Measurements from ENCODE around the gene CEP72. TPM values are rescaled to one million over a fixed set of nuclear protein-coding genes. Genes with fewer than 3 reads are reported as not detected.
"Not testable (repeated sequence)": the region's sequence is repeated elsewhere in the genome, so short reads cannot be mapped to it uniquely, and the experiment has no call there.

The CEP72 gene
- total and polyA plus RNA-seq, 4 donors = 1.3 to 5.9 (median 2.6) TPM

DNA sequence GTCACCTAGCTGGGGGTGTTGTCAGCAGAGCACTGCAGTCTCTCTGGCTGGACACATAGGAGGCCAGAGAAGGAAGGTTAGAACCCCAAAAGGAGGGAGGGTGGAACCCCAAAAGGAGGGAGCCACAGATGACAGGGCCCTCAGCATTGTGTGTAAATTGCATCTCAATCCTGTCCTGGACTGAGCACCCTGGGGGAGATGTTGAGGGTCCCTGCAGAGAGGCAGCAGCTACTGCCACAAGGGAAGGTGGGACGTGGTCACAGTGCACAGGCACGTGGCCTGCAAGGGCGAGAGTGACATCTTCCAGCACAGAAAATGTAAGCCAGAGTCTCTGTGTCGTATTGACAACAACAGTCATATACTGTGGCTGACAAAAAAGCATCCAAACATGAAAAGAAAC lies 36.5 kb upstream of the CEP72 start:
- WGBS = 57% methylated on average over 4 of the region's 4 CpGs
- Histone ChIP-seq H3K4me3 (ENCODE audit: low read depth in 1 of 3, low read length in 3 of 3) (no peak overlapping the region), H3K27ac (ENCODE audit: low read depth in 1 of 2, low read length in 2 of 2) (no peak overlapping the region), H3K9ac (ENCODE audit: low read depth in 1 of 2, low read length in 2 of 2) (no peak overlapping the region), H3K36me3 (ENCODE audit: control insufficient read depth in 4 of 4, insufficient read depth in 3 of 4, low read depth in 1 of 4, low read length in 3 of 4) (no peaks in the 10 kb centered on the region), H3K9me3 (ENCODE audit: control insufficient read depth in 4 of 4, low read length in 3 of 4) (peaks cover 4 to 16% (median 7%) of the 10 kb centered on the region in 4 donors), H3K27me3 (ENCODE audit: control insufficient read depth in 4 of 4, insufficient read depth in 4 of 4, low read length in 3 of 4) (peaks cover 0 to 14% (median 2%) of the 10 kb centered on the region in 4 donors), H3K4me1 (ENCODE audit: control insufficient read depth in 4 of 4, insufficient read depth in 4 of 4, low read length in 3 of 4) (no peaks in the 10 kb centered on the region)
- no peak for DNase-seq (ENCODE audit: low spot score)
- TF ChIP-seq SP1 (IDR thresholded peaks at IDR 0.05) (no peak), EGR1 (IDR thresholded peaks at IDR 0.05; ENCODE audit: low read depth in 2 of 2) (no peak), RXRA (IDR thresholded peaks at IDR 0.05) (no peak), REST (IDR thresholded peaks at IDR 0.05) (no peak), MAX (IDR thresholded peaks at IDR 0.05) (no peak), YY1 (IDR thresholded peaks at IDR 0.05) (no peak), NR2F2 (IDR thresholded peaks at IDR 0.05) (no peak), HNF4G (IDR thresholded peaks at IDR 0.05) (no peak), FOXA2 (IDR thresholded peaks at IDR 0.05) (no peak), ZBTB33 (IDR thresholded peaks at IDR 0.05) (no peak), JUND (IDR thresholded peaks at IDR 0.05) (no peak), ATF3 (IDR thresholded peaks at IDR 0.05) (no peak), GABPA (IDR thresholded peaks at IDR 0.05 in 1 of 2, conservative IDR thresholded peaks at IDR 0.05 in 1 of 2) (no peak), HNF4A (conservative IDR thresholded peaks at IDR 0.05) (no peak)

DNA sequence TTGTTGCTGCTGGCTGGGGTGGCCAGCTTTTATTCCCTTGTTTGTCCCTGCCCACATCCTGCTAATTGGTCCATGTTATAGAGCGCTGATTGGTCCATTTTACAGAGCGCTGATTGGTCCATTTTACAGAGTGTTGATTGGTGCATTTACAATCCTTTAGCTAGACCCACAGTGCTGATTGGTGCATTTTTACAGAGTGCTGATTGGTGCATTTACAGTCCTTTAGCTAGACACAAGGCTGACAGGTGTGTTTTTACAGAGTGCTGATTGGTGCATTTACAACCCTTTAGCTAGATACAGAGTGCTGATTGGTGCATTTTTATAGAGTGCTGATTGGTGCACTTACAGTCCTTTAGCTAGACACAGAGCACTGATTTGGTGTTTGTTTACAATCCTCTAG lies 34.9 kb upstream of the CEP72 start:
- peaks cover 0 to 12% (median 0%) of the 10 kb centered on the region in 4 donors for H3K27me3 ChIP-seq (ENCODE audit: control insufficient read depth in 4 of 4, insufficient read depth in 4 of 4, low read length in 3 of 4)
- not testable (repeated sequence) for H3K4me3 ChIP-seq (ENCODE audit: low read depth in 1 of 3, low read length in 3 of 3); H3K4me1 ChIP-seq (ENCODE audit: control insufficient read depth in 4 of 4, insufficient read depth in 4 of 4, low read length in 3 of 4); H3K9ac ChIP-seq (ENCODE audit: low read depth in 1 of 2, low read length in 2 of 2); H3K36me3 ChIP-seq (ENCODE audit: control insufficient read depth in 4 of 4, insufficient read depth in 3 of 4, low read depth in 1 of 4, low read length in 3 of 4); DNase-seq (ENCODE audit: low spot score); H3K27ac ChIP-seq (ENCODE audit: low read depth in 1 of 2, low read length in 2 of 2)
- H3K9me3 ChIP-seq (ENCODE audit: control insufficient read depth in 4 of 4, low read length in 3 of 4) = peaks cover 4 to 16% (median 7%) of the 10 kb centered on the region in 4 donors
- 95% methylated on average over 2 of the region's 2 CpGs for WGBS
